HG02763 (cell line): Measurements from ENCODE around the gene CYTL1.

ENCODE experiments used
- ATAC-seq: cut with Tn5 transposase; IDR thresholded peaks from one replicate; pipeline ENCODE4 v1.9.1; 2021; ENCODE audit warnings: mild to moderate bottlenecking, moderate library complexity; ENCODE audit not compliant: unreplicated experiment

CYTL1 gene

GRCh38 chr4:4979971-4980370 lies 39.3 kb downstream of the CYTL1 start:
- no peak for ATAC-seq

- no peak for ATAC-seq
Measured at GRCh38 chr4:4974727-4975126, 44.5 kb downstream of the CYTL1 start.

- no peak for ATAC-seq
Measured at GRCh38 chr4:4971796-4972195, 47.5 kb downstream of the CYTL1 start.

GRCh38 chr4:4969298-4969697 lies 50.0 kb downstream of the CYTL1 start:
- no peak for ATAC-seq

- no peak for ATAC-seq
Measured at GRCh38 chr4:4968161-4968725, 51.0 kb downstream of the CYTL1 start.
